AG04449 (cell line): ENCODE data around the gene AMPH.

ENCODE experiments used
- CTCF ChIA-PET: fragments of 350-600 bp; formaldehyde crosslinking; extraction: SDS; loops from one replicate; lab custom pipeline; 2021; ENCODE audit warnings: antibody characterized with exemption; lab: Yijun Ruan, JAX
- POLR2A ChIA-PET: fragments of 400-600, 350-600 bp; formaldehyde crosslinking; extraction: SDS; loops from one replicate; lab custom pipeline; 2020; ENCODE audit warnings: antibody characterized with exemption, inconsistent platforms; lab: Yijun Ruan, JAX
- DNase-seq: peaks from one replicate; pipeline ENCODE4 v3.0.0-alpha.2; 2010; ENCODE audit warnings: low read depth, low spot score
- H3K4me3 ChIP-seq: 2 replicates; pipeline ENCODE4 v1.5.1; 2011; ENCODE audit warnings: low read depth, mild to moderate bottlenecking, control low read depth, low read length
- CTCF ChIP-seq: IDR thresholded peaks from one replicate; pipeline ENCODE4 v1.5.1; 2011; ENCODE audit warnings: mild to moderate bottlenecking, moderate library complexity, low read length, control low read depth, inconsistent platforms; ENCODE audit not compliant: insufficient read depth; ENCODE audit errors: missing control alignments

The AMPH gene

GRCh38 chr7:38524786-38525185 is 106.4 kb downstream of the AMPH start:
- H3K4me3 ChIP-seq: no peak overlapping the region
- DNase-seq: no peak
- ChIA-PET CTCF (no interaction called here), POLR2A (no interaction called here)
- no peak for TF ChIP-seq CTCF

DNA sequence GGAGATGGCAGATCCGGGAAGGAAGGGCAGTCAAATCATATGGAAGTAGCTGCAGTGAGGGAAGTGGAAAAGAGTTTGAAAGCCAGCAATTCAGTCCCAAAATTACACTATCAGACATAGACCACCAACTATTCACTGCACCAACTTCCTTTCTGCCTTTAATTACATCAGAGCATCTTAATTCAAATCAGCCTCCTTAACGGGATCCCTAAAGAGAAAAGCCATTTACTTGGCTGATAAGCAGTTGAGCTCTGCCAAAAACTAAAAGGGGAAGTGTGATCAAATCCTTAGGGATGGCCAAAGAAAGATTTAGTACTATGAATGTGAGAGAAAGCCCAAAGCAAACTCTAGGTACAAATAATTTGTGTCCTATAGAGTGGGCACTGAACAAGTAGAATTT is 110.4 kb downstream of the AMPH start:
- TF ChIP-seq CTCF: no peak
- ChIA-PET POLR2A (no interaction called here), CTCF (no interaction called here)
- H3K4me3 ChIP-seq: no peak overlapping the region
- DNase-seq: no peak

DNA sequence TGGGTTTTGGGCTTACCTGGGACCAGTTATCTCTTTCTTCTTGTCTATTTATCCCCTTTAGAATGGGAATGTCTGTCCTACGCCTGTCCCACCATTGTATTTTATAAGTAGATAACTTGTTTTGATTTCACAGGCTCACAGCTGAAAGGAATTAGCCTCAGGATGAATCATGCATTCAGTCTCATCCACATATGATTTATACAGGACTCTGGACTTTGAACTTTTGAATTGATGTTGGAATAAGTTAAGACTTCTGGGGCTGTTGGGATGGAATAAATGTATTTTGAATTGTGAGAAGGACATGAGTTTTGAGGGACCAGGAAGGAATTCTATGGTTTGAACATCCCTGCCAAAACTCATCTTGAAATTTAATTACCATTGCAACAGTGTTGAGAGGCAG is 112.6 kb downstream of the AMPH start:
- CTCF ChIA-PET: no interaction called here
- DNase-seq: no peak

GRCh38 chr7:38512704-38513103 is 118.5 kb downstream of the AMPH start:
- CTCF ChIA-PET: no interaction called here
- no peak for DNase-seq
- POLR2A ChIA-PET: interaction anchor here (0.7 kb wide), 1 partner anchor 76 kb away, joined by 3 read pairs; no protein-coding TSS in a partner anchor
- TF ChIP-seq CTCF: no peak
- no peak overlapping the region for H3K4me3 ChIP-seq

More for the DNA sequence above, 112.6 kb downstream of the AMPH start:
- TF ChIP-seq CTCF: no peak
- POLR2A ChIA-PET: no interaction called here
- H3K4me3 ChIP-seq: no peak overlapping the region

GRCh38 chr7:38512291-38512690 is 118.9 kb downstream of the AMPH start:
- TF ChIP-seq CTCF: no peak
- ChIA-PET POLR2A (no interaction called here), CTCF (no interaction called here)
- H3K4me3 ChIP-seq: no peak overlapping the region
- DNase-seq: no peak

GRCh38 chr7:38507384-38507783 is 123.8 kb downstream of the AMPH start:
- H3K4me3 ChIP-seq: no peak overlapping the region
- no peak for TF ChIP-seq CTCF
- CTCF ChIA-PET: no interaction called here
- no peak for DNase-seq
- POLR2A ChIA-PET: no interaction called here
